IPS-20b (cell line): ENCODE data around the gene CHAF1B.
A peak's percentile ranks its signal among the peaks of the same experiment; 100 is the strongest.
"Not testable (repeated sequence)": the region's sequence is repeated elsewhere in the genome, so short reads cannot be mapped to it uniquely, and the experiment has no call there.

ENCODE experiments used
- H3K27ac ChIP-seq: one replicate; pipeline ENCODE4 v1.5.1; 2013; ENCODE audit warnings: low read length
- H3K27me3 ChIP-seq: 2 replicates; pipeline ENCODE4 v1.6.1; 2013; ENCODE audit warnings: mild to moderate bottlenecking, low read length, inconsistent platforms; ENCODE audit not compliant: insufficient read depth
- H3K36me3 ChIP-seq: 2 replicates; pipeline ENCODE4 v1.6.1; 2013; ENCODE audit warnings: low read depth, mild to moderate bottlenecking, inconsistent platforms, low read length, moderate library complexity; ENCODE audit not compliant: insufficient read depth
- H3K4me1 ChIP-seq: 2 replicates; pipeline ENCODE4 v1.6.1; 2013; ENCODE audit warnings: mild to moderate bottlenecking, control low read depth, inconsistent platforms, low read length, moderate library complexity; ENCODE audit not compliant: insufficient read depth
- H3K4me3 ChIP-seq: 2 replicates; pipeline ENCODE4 v1.5.1; 2013; ENCODE audit warnings: mild to moderate bottlenecking, low read length, inconsistent platforms
- H3K9ac ChIP-seq: 2 replicates; pipeline ENCODE4 v1.6.1; 2013; ENCODE audit warnings: low read depth, mild to moderate bottlenecking, inconsistent platforms, low read length, moderate library complexity
- H3K9me3 ChIP-seq: 2 replicates; pipeline ENCODE4 v1.6.1; 2013; ENCODE audit warnings: mild to moderate bottlenecking, low read depth, low read length, inconsistent platforms; ENCODE audit not compliant: insufficient read depth

The CHAF1B gene

DNA sequence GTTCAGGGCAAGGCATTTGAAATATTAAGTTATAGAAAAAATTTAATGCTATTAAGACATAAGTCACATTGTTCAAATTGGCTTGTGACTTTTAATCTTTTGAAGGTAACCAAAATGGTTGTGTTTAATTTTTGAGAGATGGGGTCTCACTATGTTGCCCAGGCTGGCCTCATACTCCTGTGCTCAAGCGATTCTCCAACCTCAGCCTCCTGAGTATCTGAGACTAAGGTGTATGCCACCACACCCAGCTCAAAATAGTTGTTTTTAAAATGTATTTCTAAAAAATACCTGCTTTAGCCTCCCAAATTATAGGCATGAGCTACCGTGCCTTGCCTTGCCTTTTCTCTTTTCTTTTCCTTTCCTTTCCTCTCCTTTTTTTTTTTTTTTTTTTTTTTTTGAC is 26.0 kb upstream of the CHAF1B start:
- no peaks in the 10 kb centered on the region for H3K4me1 ChIP-seq
- no peak overlapping the region for H3K4me3 ChIP-seq
- H3K27ac ChIP-seq, result no peak overlapping the region
- H3K9me3 ChIP-seq, result no peaks in the 10 kb centered on the region
- H3K9ac ChIP-seq, result no peak overlapping the region
- no peaks in the 10 kb centered on the region for H3K27me3 ChIP-seq
- peaks cover 84% of the 10 kb centered on the region for H3K36me3 ChIP-seq

DNA sequence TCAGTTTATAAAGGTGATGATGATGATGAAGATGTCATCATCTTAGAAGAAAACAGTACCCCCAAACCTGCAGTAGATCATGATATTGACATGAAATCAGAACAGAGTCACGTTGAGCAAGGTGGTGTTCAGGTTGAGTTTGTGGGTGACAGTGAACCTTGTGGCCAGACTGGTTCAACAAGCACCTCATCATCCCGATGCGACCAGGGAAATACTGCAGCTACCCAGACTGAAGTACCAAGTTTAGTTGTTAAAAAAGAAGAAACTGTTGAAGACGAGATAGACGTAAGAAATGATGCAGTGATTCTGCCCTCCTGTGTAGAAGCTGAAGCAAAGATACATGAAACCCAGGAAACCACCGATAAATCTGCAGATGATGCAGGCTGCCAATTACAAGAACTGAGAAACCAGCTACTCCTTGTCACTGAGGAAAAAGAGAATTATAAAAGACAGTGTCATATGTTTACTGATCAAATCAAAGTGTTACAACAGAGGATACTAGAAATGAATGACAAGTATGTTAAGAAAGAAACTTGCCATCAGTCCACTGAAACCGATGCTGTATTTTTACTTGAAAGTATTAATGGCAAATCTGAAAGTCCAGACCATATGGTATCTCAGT is 16.0 kb upstream of the CHAF1B start:
- Histone ChIP-seq H3K4me3 (no peak overlapping the region), H3K36me3 (peaks cover 92% of the 10 kb centered on the region), H3K4me1 (no peaks in the 10 kb centered on the region), H3K9ac (no peak overlapping the region), H3K27me3 (no peaks in the 10 kb centered on the region), H3K9me3 (no peaks in the 10 kb centered on the region), H3K27ac (no peak overlapping the region)

DNA sequence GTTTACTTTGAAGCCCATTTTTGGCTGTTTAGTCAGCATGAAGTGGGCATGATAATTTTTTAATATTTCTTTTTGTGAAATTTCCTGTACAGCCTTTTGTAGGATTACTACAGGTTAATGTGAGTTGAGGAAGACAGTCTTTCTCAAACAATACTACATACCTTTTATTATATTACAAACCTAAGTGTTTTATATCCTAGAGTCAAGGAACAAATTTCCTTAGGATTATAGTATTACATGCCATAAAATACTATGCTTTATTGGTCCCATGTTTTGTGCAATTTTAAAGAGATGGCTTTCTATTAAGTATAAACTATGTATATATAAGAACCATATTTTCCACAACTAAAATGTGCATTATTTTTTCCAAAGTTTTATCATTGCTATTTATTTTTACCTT is 9.2 kb upstream of the CHAF1B start:
- H3K9me3 ChIP-seq, result no peaks in the 10 kb centered on the region
- H3K27ac ChIP-seq, result no peak overlapping the region
- no peaks in the 10 kb centered on the region for H3K27me3 ChIP-seq
- H3K4me1 ChIP-seq, result no peaks in the 10 kb centered on the region
- H3K4me3 ChIP-seq, result no peak overlapping the region
- H3K9ac ChIP-seq, result no peak overlapping the region
- peaks cover 63% of the 10 kb centered on the region for H3K36me3 ChIP-seq

DNA sequence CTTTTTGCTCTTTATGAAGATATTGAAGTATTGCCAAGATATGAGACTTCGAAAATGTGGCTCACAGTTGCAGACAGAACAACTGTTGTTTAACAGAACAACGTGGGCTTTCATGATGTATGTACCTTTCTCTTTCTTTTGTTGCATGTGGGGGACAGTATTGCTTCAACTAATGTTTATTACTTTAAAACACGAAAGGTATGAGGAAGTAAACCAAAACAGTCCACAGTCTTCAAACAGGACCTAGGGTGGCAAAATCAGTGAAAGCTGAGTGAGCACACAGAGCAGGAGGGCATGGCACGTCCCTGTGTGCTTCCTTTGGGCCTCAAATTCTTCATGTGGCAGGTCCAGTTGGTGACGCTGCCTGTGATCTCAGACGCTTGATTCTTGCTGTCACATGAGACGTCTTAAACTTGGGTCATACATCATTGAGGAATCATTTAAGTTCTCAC is 7.8 kb upstream of the CHAF1B start:
- no peak overlapping the region for H3K27ac ChIP-seq
- H3K36me3 ChIP-seq, result peaks cover 49% of the 10 kb centered on the region

DNA sequence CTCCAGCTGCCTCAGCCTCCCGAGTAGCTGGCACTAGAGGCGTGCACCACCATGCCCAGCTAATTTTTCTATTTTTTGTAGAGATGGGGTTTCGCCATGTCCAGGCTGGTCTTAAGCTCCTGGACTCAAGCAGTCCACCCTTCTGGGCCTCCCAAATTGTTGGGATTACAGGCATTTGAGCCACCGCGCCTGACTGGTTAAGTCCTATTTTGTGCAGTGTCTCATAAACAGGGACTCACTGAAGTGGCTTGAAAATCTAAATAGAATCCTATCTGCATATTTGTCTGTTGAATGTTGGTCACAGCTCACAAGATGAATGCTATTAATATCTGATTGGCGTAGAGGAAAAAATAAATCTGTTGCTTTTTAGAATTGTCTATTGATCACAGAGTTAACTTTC is 5.9 kb upstream of the CHAF1B start:
- H3K9me3 ChIP-seq, result no peaks in the 10 kb centered on the region
- H3K9ac ChIP-seq, result no peak overlapping the region
- no peaks in the 10 kb centered on the region for H3K27me3 ChIP-seq
- H3K4me1 ChIP-seq, result no peaks in the 10 kb centered on the region
- H3K27ac ChIP-seq, result no peak overlapping the region
- no peak overlapping the region for H3K4me3 ChIP-seq
- peaks cover 35% of the 10 kb centered on the region for H3K36me3 ChIP-seq

More for the DNA sequence above, 7.8 kb upstream of the CHAF1B start:
- H3K9me3 ChIP-seq, result no peaks in the 10 kb centered on the region
- H3K9ac ChIP-seq, result no peak overlapping the region
- no peaks in the 10 kb centered on the region for H3K27me3 ChIP-seq
- no peak overlapping the region for H3K4me3 ChIP-seq
- H3K4me1 ChIP-seq, result no peaks in the 10 kb centered on the region

DNA sequence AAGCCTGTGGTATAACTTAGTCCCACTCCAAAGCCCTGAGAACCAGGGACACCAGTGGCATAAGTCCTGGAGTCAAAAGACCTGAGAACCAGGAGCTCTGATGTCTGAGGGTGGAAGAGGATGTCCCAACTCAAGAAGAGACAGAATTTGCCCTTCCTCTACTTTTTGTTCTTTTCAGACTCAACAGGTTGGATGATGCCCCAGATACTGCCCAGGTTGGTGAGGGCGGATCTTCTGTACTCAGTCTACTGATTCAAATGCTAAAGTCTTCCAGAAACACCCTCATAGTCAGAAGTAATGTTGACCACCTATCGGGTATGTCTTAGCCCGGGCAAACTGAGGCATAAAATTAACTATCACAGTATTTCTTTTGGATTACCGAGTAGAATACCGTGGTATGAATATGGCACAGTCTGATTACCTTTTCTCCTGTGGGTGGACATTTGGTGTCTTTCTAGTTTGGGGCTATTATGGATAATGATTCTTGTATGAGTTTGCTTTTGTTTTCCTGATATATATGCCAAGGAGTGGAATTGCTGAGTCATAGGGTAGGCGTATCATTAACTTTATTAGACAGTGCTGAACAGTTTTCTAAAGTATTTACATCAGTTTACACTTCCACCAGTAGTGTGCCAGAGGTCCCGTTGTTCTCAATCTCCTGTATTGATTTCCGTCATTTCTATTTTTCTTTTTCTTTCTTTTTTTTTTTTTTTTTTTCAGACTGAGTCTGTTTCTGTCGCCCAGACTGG is 3.2 kb upstream of the CHAF1B start:
- no peak overlapping the region for H3K9ac ChIP-seq
- H3K4me1 ChIP-seq, result 0 out of 2 replicates have a peak, but pooled peaks cover 3% of the 10 kb centered on the region
- H3K27ac ChIP-seq, result no peak overlapping the region
- no peak overlapping the region for H3K4me3 ChIP-seq
- no peaks in the 10 kb centered on the region for H3K9me3 ChIP-seq
- no peaks in the 10 kb centered on the region for H3K27me3 ChIP-seq
- H3K36me3 ChIP-seq, result peaks cover 13% of the 10 kb centered on the region

DNA sequence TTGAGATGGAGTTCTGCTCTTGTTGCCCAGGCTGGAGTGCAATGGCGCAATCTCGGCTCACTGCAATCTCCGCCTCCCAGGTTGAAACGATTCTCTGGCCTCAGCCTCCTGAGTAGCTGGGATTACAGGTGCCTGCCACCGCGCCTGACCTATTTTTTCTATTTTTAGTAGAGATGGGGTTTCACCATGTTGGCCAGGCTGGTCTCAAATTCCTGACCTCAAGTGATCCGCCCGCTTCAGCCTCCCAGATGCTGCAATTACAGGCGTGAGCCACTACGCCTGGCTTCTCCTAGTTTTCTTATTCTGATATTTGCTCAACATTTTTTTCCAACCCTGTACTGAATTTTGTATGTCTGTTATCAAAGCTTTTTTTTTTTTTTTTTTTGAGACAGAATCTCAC is 2.5 kb upstream of the CHAF1B start:
- H3K27me3 ChIP-seq, H3K36me3 ChIP-seq, H3K9ac ChIP-seq, H3K27ac ChIP-seq, H3K4me1 ChIP-seq, H3K9me3 ChIP-seq, H3K4me3 ChIP-seq: not testable (repeated sequence)

DNA sequence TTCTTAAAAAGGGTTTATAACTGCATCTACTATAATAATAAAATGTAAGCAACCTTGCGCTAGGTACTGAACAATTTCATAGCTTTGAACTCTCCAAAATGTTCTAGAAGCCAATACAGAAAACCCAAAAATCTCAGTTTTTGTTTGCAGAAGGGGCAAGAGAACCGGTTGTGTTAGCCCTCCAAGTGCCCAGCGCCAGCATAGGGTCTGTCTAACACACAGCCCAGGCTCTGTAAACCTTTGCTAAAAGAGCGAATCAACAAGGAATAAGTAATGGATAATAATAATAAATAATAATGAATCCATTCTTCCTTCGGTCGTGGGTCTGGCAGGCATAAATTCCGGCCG is 333 bp upstream of the CHAF1B start:
- no peak overlapping the region for H3K27ac ChIP-seq
- H3K9ac ChIP-seq, result no peak overlapping the region
- H3K36me3 ChIP-seq, result peaks cover 4% of the 10 kb centered on the region; the same call in 1 of the 2 replicates
- H3K27me3 ChIP-seq, result no peaks in the 10 kb centered on the region
- 0 out of 2 replicates have a peak, but pooled peaks cover 3% of the 10 kb centered on the region for H3K4me1 ChIP-seq
- H3K9me3 ChIP-seq, result no peaks in the 10 kb centered on the region
- H3K4me3 ChIP-seq, result peak overlapping the region; percentile 79; the same call in 1 of the 2 replicates

DNA sequence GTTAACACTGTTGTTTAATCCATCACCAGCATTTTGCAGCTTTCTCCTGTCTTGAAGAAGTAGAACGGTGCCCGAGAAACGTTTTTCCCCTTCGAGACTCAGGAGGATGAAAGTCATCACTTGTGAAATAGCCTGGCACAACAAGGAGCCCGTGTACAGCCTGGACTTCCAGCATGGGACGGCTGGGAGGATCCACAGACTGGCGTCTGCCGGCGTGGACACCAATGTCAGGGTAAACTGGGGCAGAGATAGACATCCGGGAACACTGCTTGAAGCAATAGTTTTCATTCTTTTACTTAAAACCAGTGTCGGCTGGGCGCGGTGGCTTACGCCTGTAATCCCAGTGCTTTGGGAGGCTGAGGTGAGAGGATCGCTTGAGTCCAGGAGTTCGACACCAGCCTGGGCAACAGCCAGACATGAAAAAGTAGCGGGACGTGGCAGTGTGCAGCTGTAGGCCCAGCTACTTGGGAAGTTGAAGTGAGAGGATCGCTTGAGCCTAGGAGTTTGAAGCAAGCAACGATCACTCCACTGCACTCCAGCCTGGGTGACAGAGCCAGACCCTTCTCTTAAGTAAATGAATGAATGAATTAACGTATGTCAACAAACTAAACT is 945 bp downstream of the CHAF1B start:
- Histone ChIP-seq H3K9me3 (no peaks in the 10 kb centered on the region), H3K9ac (peak overlapping the region; percentile 77; the same call in 1 of the 2 replicates), H3K4me3 (peak overlapping the region; percentile 79), H3K27me3 (no peaks in the 10 kb centered on the region), H3K36me3 (peaks cover 11% of the 10 kb centered on the region; the same call in 1 of the 2 replicates), H3K4me1 (0 out of 2 replicates have a peak, but pooled peaks cover 3% of the 10 kb centered on the region), H3K27ac (no peak overlapping the region)

DNA sequence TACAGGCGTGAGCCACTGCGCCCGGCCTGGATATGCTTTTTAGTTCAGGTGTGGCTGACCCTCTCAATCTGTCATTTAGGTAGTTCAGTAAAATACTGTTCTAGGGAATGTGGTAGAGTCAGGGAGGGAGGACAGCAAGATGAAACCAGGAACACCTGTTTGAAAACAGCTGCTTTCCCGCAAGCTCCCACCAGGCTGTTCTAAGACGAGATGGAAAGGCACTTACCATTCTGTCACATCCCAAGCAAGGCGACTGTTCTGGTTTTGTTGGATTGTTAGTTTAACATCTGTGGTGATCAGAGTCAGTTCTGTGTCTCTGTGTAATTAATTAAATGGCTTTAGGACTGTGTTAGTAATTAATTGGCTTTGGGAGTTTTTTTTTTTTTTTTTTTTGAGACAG is 2.9 kb downstream of the CHAF1B start:
- H3K4me1 ChIP-seq, result 0 out of 2 replicates have a peak, but pooled peaks cover 3% of the 10 kb centered on the region
- no peak overlapping the region for H3K4me3 ChIP-seq
- no peaks in the 10 kb centered on the region for H3K9me3 ChIP-seq
- peaks cover 17% of the 10 kb centered on the region; the same call in 1 of the 2 replicates for H3K36me3 ChIP-seq
- no peak overlapping the region for H3K27ac ChIP-seq
- no peaks in the 10 kb centered on the region for H3K27me3 ChIP-seq
- H3K9ac ChIP-seq, result no peak overlapping the region

DNA sequence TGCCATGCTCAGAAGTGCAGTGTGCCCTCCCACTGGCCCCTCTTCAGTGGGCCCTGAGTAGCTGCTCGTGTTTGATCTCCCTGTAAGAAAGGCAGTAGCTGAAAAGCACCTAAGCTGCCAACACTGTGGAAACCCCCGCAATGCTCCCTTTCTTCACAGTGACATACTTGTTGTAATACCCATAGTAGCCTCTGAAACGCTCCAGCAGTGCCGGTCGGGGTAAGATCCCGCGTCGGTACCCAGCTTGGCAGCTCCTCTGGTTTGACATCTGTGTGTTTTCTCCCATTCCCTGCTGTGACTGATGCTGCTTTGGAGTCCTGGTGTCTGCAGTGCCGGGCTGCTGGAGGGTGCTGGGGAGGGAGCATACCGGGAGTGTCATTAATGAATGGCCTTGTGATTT is 3.6 kb downstream of the CHAF1B start:
- no peaks in the 10 kb centered on the region for H3K27me3 ChIP-seq
- H3K4me3 ChIP-seq, result no peak overlapping the region
- H3K36me3 ChIP-seq, result peaks cover 20% of the 10 kb centered on the region; the same call in 1 of the 2 replicates
- no peak overlapping the region for H3K9ac ChIP-seq
- H3K27ac ChIP-seq, result no peak overlapping the region
- H3K9me3 ChIP-seq, result no peaks in the 10 kb centered on the region
- 0 out of 2 replicates have a peak, but pooled peaks cover 3% of the 10 kb centered on the region for H3K4me1 ChIP-seq

DNA sequence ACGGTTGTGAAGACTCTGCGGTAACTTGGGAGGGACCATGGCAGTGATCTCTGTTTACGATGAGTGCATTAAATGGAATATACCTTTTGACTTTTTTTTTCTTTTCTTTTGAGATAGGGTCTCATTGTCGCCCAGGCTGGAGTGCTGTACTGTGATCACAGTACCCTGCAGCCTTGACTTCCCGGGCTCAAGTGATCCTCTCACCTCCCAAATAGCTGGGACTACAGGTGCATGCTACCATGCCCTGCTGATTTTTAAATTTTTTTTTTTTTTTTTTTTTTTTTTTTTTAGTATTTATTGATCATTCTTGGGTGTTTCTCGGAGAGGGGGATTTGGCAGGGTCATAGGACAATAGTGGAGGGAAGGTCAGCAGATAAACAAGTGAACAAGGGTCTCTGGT is 6.5 kb downstream of the CHAF1B start:
- not testable (repeated sequence) for H3K27ac ChIP-seq, H3K4me1 ChIP-seq, H3K27me3 ChIP-seq, H3K9ac ChIP-seq, H3K4me3 ChIP-seq, H3K9me3 ChIP-seq
- peaks cover 41% of the 10 kb centered on the region for H3K36me3 ChIP-seq
